Stimulated activated CD8-positive, alpha-beta memory T cell treated with anti-CD3 and anti-CD28 coated beads, Interleukin-7, amount 100 ng/mL, for 48 hours (primary cell): ENCODE data around the gene CEP63.
"Not testable (repeated sequence)": the region's sequence is repeated elsewhere in the genome, so short reads cannot be mapped to it uniquely, and the experiment has no call there.

ENCODE experiments used
- DNase-seq, 2 donors: peaks; one replicate each; pipeline ENCODE4 v3.0.0-alpha.2; 2020; ENCODE audit warnings: low read depth in 1 of 2; ENCODE audit errors: extremely low read depth in 1 of 2

CEP63 gene

GRCh38 chr3:134505485-134505884, 19.6 kb downstream of the CEP63 start:
- DNase-seq, result no peak

DNA sequence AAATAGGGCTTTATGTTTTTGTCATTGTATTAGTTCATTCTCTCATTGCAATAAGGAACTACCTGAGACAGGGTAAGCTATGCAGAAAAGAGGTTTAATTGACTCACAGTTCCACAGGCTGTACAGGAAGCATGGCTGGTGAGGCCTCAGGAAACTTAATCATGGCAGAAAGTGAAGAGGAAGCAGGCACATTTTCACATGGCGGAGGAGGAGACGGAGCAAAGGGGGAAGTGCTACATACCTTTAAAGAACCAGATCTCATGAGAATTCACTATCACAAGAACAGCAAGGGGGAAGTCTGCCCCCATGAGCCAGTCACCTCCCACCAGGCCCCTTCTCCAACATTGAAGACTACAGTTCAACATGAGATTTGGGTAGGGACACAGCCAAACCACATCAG, 25.6 kb downstream of the CEP63 start:
- no peak for DNase-seq

DNA sequence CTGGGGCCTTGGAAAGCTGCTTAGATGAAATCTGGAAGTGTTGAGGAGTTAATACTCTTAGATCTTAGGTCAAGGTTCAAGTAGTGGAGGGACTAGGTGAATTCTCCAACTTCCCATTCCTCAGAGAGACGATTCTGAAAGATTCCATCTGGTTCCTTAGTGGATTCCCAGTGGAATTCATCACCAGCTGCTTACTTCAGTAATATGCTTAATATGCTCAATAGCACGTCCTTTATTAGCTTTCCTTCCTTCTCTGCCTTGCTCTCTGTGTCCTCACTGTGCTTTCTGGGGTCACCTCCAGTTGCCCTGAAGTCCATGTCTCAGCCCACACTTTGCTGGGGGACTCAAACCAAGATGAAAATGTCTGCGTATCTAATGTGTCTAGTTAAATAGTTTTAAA, 31.0 kb downstream of the CEP63 start:
- DNase-seq, result no peak

GRCh38 chr3:134517791-134518190, 31.9 kb downstream of the CEP63 start:
- DNase-seq, result no peak

- DNase-seq, result no peak
These were observed 36.7 kb downstream of the CEP63 start for GRCh38 chr3:134522541-134522940.

GRCh38 chr3:134525293-134525692, 39.4 kb downstream of the CEP63 start:
- no peak for DNase-seq

- DNase-seq, result no peak
These were observed 40.5 kb downstream of the CEP63 start for GRCh38 chr3:134526319-134526718.

- peak in 1 of 2 donors; percentile 1 for DNase-seq
These were observed 41.2 kb downstream of the CEP63 start for GRCh38 chr3:134527037-134527436.

DNA sequence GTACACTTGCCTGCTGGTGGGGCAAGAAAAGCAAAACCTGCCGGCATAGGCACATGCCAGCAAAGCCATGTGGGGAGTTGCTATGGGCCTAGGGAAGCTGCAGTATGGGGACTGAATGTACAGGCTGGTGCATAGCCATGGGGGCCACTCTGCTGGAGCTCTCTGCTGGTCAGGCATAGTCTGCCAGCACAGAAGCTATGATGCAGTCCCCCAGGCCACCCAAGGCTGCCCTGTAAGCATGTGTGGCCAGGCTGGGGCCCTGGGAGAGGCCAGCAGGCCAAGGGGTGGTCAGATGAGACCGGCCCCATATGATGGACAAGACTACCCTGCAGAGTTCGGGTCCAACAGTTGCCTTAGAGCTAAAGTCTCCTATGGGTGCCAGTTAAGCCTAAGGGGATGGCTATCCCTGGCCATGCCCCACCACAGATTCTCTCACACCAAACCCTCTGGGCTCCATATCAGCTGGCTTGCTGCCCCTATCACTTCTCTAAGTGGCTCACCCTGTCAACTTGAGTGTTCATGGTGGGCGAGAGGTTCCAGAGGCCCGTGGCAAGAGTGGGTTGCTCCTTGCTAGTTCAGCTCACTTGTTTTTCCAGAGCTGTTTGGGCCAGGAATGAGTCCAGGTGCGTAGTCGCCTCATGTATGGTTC, 41.8 kb downstream of the CEP63 start:
- no peak for DNase-seq

DNA sequence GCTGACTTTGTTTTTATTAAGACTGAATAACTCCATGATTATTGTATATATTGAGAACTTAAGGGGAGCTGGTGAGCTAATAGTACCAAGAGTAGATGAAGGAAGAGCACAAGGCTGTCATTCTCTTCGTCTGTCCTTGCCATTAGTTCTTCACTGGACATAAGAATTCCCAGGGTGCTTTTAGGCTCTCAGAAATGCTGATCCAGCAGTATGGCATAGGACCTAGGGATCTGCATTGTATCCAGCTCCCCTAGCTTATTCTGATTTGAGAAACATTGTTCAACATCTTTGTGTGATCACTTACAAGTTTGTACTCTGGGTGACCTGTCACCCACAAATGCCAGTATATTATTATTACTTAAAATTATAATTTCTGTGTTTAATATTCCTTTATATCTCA, 47.6 kb downstream of the CEP63 start:
- DNase-seq, result no peak

GRCh38 chr3:134535186-134535970, 49.5 kb downstream of the CEP63 start:
- no peak for DNase-seq

- DNase-seq, result no peak
These were observed 50.9 kb downstream of the CEP63 start for GRCh38 chr3:134536781-134537180.

DNA sequence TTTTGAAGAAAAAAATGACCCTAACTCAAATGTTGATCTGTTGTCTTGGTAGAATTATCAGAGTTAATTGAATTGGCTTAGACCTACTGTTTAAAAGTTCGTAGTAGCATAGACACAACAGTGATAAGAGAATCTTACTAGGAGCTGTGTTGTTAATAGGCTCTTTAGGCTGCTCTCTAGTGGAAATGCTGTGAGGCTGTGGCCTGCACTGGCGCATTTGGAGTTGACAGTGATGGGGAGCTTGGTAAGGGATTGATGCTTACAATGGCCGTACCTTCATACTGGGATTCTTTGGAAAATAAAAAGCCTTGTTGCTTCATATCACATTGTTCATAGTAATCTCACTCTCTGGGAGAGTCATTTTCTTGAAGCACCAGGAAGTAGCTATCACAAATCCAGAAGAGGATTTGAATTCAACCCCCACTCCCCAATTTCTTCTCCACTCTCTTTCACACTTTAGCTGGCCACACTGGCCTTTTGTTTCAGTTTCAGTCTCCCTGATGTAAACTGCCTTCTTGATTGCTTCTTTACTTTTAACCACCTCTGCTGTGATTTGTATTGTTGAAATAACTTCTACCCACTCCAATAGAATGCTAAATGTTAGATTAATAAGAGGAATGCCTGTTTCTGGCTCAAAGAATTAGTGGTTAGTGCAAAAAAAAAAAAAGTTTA, 56.6 kb downstream of the CEP63 start:
- DNase-seq, result no peak

DNA sequence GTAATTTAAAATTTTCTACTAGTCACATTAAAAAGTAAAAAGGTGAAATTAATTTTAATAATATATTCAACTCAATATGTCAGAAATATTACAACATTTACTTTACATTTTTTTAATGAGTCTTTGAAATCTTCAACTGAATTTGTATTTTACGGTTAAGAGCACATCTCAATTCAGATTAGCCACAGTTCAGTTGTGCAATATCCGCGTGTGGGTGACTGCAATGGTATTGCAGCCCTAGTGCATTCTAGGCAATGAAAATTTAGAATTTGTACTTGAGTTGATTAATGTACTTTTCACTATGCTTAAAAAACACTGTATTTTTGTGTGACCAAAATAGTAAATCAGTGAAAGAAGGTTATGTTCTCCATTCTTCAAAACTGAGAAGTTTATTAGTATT, 57.3 kb downstream of the CEP63 start:
- no peak for DNase-seq

- no peak for DNase-seq
These were observed 58.5 kb downstream of the CEP63 start for GRCh38 chr3:134544316-134544715.

DNA sequence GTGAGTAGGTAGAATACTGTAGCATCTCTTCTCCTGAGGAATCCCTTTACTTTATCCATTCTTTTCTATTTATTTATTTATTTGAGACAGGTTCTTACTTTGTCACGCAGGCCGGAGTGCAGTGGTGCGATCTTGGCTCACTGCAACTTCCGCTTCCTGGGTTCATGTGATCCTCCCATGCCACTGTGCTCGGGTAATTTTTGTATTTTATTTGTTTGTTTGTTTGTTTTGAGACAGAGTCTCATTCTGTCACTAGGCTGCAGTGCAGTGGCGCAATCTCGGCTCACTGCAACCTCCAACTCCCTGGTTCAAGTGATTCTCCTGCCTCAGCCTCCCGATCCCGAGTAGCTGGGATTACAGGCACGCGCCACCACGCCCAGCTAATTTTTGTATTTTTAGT, 58.9 kb downstream of the CEP63 start:
- DNase-seq, result not testable (repeated sequence)

DNA sequence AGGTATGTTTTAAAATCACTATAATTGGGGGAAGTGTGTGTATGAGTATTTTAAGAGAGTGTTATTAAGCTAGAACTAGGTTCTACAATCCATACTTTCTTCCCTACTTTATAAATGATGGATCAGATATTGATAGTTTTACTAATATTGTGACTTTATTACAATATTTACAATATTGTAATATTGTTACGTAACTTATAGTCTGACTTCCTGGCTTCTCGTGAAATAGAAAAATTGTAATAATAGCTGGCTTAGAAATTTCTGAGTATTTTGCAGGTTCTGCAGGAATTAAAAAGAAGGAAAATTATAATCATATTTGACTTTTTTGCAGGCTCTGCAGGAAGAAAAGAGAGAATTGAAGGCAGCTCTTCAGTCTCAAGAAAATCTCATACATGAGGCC, 60.0 kb downstream of the CEP63 start:
- no peak for DNase-seq

DNA sequence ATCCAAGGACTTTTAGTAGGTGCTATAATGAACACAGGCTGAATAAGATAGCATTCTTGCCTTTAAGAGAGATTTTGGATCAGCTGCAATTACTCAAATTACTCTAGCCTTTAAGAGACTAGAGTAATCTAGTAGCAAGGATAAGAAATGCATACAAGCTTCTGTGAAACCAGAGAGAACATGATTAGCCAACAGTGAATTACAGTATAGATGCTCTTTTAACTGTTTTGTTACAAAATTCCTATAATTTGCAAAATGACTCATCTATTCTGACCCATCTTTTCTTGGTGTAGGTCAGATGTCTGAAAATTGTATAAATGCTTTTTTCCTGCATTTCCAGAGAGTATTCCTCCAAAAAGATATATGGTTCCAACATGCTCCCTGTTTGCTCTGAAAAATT, 66.9 kb downstream of the CEP63 start:
- DNase-seq, result no peak

GRCh38 chr3:134559591-134559990, 73.7 kb downstream of the CEP63 start:
- no peak for DNase-seq

- no peak for DNase-seq
These were observed 76.2 kb downstream of the CEP63 start for GRCh38 chr3:134562055-134562454.

GRCh38 chr3:134563601-134564000, 77.7 kb downstream of the CEP63 start:
- DNase-seq, result no peak

DNA sequence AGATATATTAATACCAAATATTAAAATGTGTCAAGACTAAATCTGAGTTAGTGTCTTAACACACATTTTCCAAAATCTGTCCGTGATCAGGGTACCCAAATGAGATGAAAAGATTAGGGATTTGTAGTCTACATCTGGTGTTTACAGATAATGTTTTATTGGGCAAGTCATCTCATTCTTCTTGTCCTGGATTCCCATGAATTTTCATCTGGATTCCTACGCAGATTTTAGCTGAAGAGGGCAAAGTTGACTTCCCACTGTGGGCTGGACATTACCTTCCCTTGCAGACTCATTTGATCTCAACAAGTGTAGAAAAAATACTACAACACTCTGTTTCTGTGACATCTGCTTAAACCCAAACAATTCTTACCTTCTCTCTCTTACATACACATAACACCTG, 79.1 kb downstream of the CEP63 start:
- no peak for DNase-seq
